Measurements from ENCODE around the gene DDX11. TPM values are rescaled to one million over a fixed set of nuclear protein-coding genes. Genes with fewer than 3 reads are reported as not detected.

Gene DDX11
- total RNA-seq, 1 experiment from 2014 or later = 53.8 TPM

GRCh38 chr12:31029468-31029867 lies 44.2 kb upstream of the DDX11 start:
- H3K4me1 ChIP-seq (ENCODE audit: insufficient read depth, low read length) = peaks cover 23% of the 10 kb centered on the region
- no peaks in the 10 kb centered on the region for H3K27me3 ChIP-seq (ENCODE audit: low read length)
- H3F3A ChIP-seq (ENCODE audit: low read length, unreplicated experiment) = no peaks in the 10 kb centered on the region
- H3K36me3 ChIP-seq (ENCODE audit: low read depth, low read length) = no peaks in the 10 kb centered on the region
- no peak overlapping the region for H3K4me3 ChIP-seq (ENCODE audit: low read length)
- no peaks in the 10 kb centered on the region for H3K9me2 ChIP-seq (replicated peaks; ENCODE audit: low read length)
- no peaks in the 10 kb centered on the region for H3K9me3 ChIP-seq (ENCODE audit: low read length)
- H3K79me2 ChIP-seq (ENCODE audit: low read length) = no peaks in the 10 kb centered on the region
- no TSS peak for BruUV-seq (replicated peaks)
- intact Hi-C loops (cut with micrococcal nuclease) = no loop called here
- ChIA-PET CTCF (no interaction called here), POLR2A (ENCODE audit: unreplicated experiment) (no interaction called here)
- ATAC-seq (no peak), DNase-seq (no peak)
- H2AFZ ChIP-seq (ENCODE audit: low read length) = no peak overlapping the region
- no peak overlapping the region for H3K4me2 ChIP-seq (ENCODE audit: low read length)
- H3K9ac ChIP-seq (ENCODE audit: low read length) = no peak overlapping the region
- no peak for TF ChIP-seq EZH2phosphoT487 (IDR thresholded peaks at IDR 0.05; ENCODE audit: borderline replicate concordance, low read length)
- TF ChIP-seq EZH2 (IDR thresholded peaks at IDR 0.05; ENCODE audit: low read length, unreplicated experiment) = no peak
- TF ChIP-seq CTCF (conservative IDR thresholded peaks at IDR 0.05; ENCODE audit: low read depth, low read length) = no peak
- no peaks in the 10 kb centered on the region for H4K20me1 ChIP-seq (ENCODE audit: low read length)
- no peak overlapping the region for H3K27ac ChIP-seq (ENCODE audit: low read length)

DNA sequence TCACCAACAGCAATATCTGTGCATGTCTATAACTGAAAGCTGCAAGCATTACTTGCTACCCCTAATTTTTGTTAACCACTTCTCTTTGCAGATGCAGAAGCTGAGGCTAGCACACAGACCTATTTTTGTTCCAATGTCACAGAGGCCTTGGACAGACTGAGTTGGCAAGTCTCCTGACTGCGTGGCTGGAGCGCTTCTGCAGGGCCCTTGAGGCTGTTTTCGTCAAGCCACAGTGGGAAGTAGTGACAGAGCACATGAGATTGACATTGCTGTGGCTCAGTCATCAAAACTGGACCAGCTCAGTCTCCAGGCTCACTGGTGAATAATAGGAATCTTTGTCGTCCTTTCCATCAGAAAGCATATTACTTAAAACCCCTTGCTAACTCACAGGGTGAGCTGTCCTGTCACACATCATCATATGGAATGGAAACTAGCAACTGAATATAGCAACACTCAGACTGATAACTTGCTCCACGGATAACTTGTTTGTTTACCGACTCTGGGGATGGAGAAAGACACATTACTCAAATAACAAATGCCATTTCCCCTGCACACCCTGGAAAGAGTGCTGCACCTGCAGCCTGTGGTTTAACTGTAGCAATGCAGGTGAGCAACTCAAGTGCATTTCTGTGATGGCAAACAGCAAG lies 43.6 kb upstream of the DDX11 start:
- no peak overlapping the region for H3K9ac ChIP-seq (ENCODE audit: low read length)
- H4K20me1 ChIP-seq (ENCODE audit: low read length) = no peaks in the 10 kb centered on the region
- H3F3A ChIP-seq (ENCODE audit: low read length, unreplicated experiment) = no peaks in the 10 kb centered on the region
- no peaks in the 10 kb centered on the region for H3K36me3 ChIP-seq (ENCODE audit: low read depth, low read length)
- ChIA-PET CTCF (no interaction called here), POLR2A (ENCODE audit: unreplicated experiment) (no interaction called here)
- TF ChIP-seq EZH2 (IDR thresholded peaks at IDR 0.05; ENCODE audit: low read length, unreplicated experiment) (no peak), EZH2phosphoT487 (IDR thresholded peaks at IDR 0.05; ENCODE audit: borderline replicate concordance, low read length) (no peak), CTCF (conservative IDR thresholded peaks at IDR 0.05; ENCODE audit: low read depth, low read length) (no peak)
- no peaks in the 10 kb centered on the region for H3K9me3 ChIP-seq (ENCODE audit: low read length)
- peaks cover 28% of the 10 kb centered on the region for H3K4me1 ChIP-seq (ENCODE audit: insufficient read depth, low read length)
- BruUV-seq (replicated peaks) = no TSS peak
- no peak overlapping the region for H3K27ac ChIP-seq (ENCODE audit: low read length)
- ATAC-seq = peak; percentile 55
- H3K9me2 ChIP-seq (replicated peaks; ENCODE audit: low read length) = no peaks in the 10 kb centered on the region
- no peaks in the 10 kb centered on the region for H3K79me2 ChIP-seq (ENCODE audit: low read length)
- H3K27me3 ChIP-seq (ENCODE audit: low read length) = no peaks in the 10 kb centered on the region
- intact Hi-C loops (cut with micrococcal nuclease) = loop anchor here (10.0 kb wide), 1 partner anchor 45 kb away; no protein-coding TSS in a partner anchor
- H3K4me3 ChIP-seq (ENCODE audit: low read length) = no peak overlapping the region
- H2AFZ ChIP-seq (ENCODE audit: low read length) = no peak overlapping the region
- H3K4me2 ChIP-seq (ENCODE audit: low read length) = no peak overlapping the region
- peak; percentile 25 for DNase-seq

GRCh38 chr12:31031951-31032335 lies 41.7 kb upstream of the DDX11 start:
- POLR2A ChIA-PET (ENCODE audit: unreplicated experiment) = no interaction called here
- no TSS peak for BruUV-seq (replicated peaks)
- Histone ChIP-seq H3K9me2 (replicated peaks; ENCODE audit: low read length) (no peaks in the 10 kb centered on the region), H3K4me2 (ENCODE audit: low read length) (no peak overlapping the region), H3K9ac (ENCODE audit: low read length) (no peak overlapping the region), H3F3A (ENCODE audit: low read length, unreplicated experiment) (no peaks in the 10 kb centered on the region), H3K27ac (ENCODE audit: low read length) (no peak overlapping the region), H3K79me2 (ENCODE audit: low read length) (no peaks in the 10 kb centered on the region), H3K4me1 (ENCODE audit: insufficient read depth, low read length) (peaks cover 47% of the 10 kb centered on the region), H2AFZ (ENCODE audit: low read length) (no peak overlapping the region), H3K9me3 (ENCODE audit: low read length) (no peaks in the 10 kb centered on the region), H4K20me1 (ENCODE audit: low read length) (no peaks in the 10 kb centered on the region), H3K4me3 (ENCODE audit: low read length) (no peak overlapping the region), H3K27me3 (ENCODE audit: low read length) (no peaks in the 10 kb centered on the region), H3K36me3 (ENCODE audit: low read depth, low read length) (no peaks in the 10 kb centered on the region)
- CTCF ChIA-PET = no interaction called here
- intact Hi-C loops (cut with micrococcal nuclease) = loop anchor here (10.0 kb wide), 1 partner anchor 47 kb away; no protein-coding TSS in a partner anchor
- ATAC-seq (no peak), DNase-seq (no peak)
- TF ChIP-seq CTCF (conservative IDR thresholded peaks at IDR 0.05; ENCODE audit: low read depth, low read length) (no peak), EZH2 (IDR thresholded peaks at IDR 0.05; ENCODE audit: low read length, unreplicated experiment) (no peak), EZH2phosphoT487 (IDR thresholded peaks at IDR 0.05; ENCODE audit: borderline replicate concordance, low read length) (no peak)

All from PC-3 (cell line).